ENCODE measurements around the gene KCNE2. TPM values are rescaled to one million over a fixed set of nuclear protein-coding genes. Genes with fewer than 3 reads are reported as not detected.

Gene KCNE2
- total RNA-seq, 4 donors from 2014 or later = not detected

DNA sequence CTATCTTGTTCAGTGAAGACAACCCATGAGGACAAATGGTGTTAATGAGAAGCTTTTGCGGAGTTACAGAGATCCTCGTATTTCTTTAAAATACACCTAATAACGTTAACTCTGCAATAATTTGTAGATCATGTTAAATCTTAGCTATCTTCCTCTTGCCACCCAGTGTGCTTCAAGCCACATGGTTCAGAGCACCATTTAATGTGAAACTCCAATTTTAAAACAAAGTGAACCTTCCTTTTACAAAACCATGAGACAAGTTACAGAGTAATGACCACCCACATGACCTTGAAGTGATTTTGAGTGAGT is 1.7 kb upstream of the KCNE2 start:
- TF ChIP-seq POLR2A (IDR thresholded peaks at IDR 0.05) = no peak
- TF ChIP-seq, protein P1, sequence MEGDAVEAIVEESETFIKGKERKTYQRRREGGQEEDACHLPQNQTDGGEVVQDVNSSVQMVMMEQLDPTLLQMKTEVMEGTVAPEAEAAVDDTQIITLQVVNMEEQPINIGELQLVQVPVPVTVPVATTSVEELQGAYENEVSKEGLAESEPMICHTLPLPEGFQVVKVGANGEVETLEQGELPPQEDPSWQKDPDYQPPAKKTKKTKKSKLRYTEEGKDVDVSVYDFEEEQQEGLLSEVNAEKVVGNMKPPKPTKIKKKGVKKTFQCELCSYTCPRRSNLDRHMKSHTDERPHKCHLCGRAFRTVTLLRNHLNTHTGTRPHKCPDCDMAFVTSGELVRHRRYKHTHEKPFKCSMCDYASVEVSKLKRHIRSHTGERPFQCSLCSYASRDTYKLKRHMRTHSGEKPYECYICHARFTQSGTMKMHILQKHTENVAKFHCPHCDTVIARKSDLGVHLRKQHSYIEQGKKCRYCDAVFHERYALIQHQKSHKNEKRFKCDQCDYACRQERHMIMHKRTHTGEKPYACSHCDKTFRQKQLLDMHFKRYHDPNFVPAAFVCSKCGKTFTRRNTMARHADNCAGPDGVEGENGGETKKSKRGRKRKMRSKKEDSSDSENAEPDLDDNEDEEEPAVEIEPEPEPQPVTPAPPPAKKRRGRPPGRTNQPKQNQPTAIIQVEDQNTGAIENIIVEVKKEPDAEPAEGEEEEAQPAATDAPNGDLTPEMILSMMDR (IDR thresholded peaks at IDR 0.05) = no peak
- DNase-seq (ENCODE audit: low spot score in 2 of 2) = no peak
- intact Hi-C loops (cut with DNase I; ENCODE audit: low total_unique reads) = no loop called here
- H3K4me3 ChIP-seq (ENCODE audit: low read depth, poor library complexity, severe bottlenecking) = no peak overlapping the region
- 17% methylated on average over 3 of the region's 3 CpGs for WGBS, 2 donors

DNA sequence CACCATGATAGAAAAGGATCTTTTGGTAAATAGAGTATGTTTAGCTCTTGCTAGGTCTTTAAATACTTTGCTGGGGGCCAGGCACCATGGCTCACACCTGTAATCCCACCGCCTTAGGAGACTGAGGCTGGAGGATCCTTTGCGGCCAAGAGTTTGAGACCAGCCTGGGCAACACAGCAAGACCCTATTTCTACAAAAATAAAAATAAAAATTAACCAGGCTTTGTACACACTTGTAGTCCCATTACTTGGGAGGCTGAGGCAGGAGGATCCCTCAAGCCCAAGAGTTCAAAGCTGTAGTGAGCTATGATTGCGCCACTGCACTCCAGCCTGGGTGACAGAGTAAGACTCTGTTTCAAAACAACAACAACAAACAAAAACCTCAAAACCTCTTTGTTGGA is 1.1 kb upstream of the KCNE2 start:
- TF ChIP-seq POLR2A (IDR thresholded peaks at IDR 0.05) = no peak
- TF ChIP-seq, protein P1 (IDR thresholded peaks at IDR 0.05) = no peak
- no peak for DNase-seq (ENCODE audit: low spot score in 2 of 2)
- no peak overlapping the region for H3K4me3 ChIP-seq (ENCODE audit: low read depth, poor library complexity, severe bottlenecking)
- WGBS, 2 donors = 97 to 98% methylated on average over 3 of the region's 3 CpGs
- intact Hi-C loops (cut with DNase I; ENCODE audit: low total_unique reads) = no loop called here

GRCh38 chr21:34364921-34365320 is 1.1 kb downstream of the KCNE2 start:
- DNase-seq (ENCODE audit: low spot score in 2 of 2) = no peak
- no peak overlapping the region for H3K4me3 ChIP-seq (ENCODE audit: low read depth, poor library complexity, severe bottlenecking)
- intact Hi-C loops (cut with DNase I; ENCODE audit: low total_unique reads) = no loop called here
- TF ChIP-seq POLR2A (IDR thresholded peaks at IDR 0.05) = no peak
- TF ChIP-seq, protein P1 (IDR thresholded peaks at IDR 0.05) = no peak

DNA sequence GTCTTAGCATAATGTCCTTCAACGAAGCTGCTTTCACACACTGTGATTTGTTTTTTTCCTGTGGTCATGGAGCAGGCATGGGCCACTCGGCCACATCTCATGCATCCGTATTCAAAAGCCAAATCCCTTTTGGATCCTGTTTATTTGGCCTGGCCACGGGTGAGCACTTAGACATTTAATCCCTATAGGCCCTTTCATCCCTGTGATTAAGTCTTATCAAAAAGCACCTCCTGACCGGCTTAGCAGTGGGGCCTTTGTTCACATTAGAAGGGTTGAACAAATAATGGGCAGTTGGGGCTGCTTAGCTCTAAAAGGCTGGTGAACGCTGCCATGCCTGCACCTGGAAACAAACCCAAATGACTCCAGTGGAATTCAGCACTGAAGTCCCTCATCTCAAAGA is 2.0 kb downstream of the KCNE2 start:
- intact Hi-C loops (cut with DNase I; ENCODE audit: low total_unique reads) = no loop called here
- no peak for DNase-seq (ENCODE audit: low spot score in 2 of 2)
- no peak overlapping the region for H3K4me3 ChIP-seq (ENCODE audit: low read depth, poor library complexity, severe bottlenecking)
- 84 to 86% methylated on average over 6 of the region's 6 CpGs for WGBS, 2 donors
- TF ChIP-seq POLR2A (IDR thresholded peaks at IDR 0.05) = no peak
- TF ChIP-seq, protein P1 (IDR thresholded peaks at IDR 0.05) = no peak

DNA sequence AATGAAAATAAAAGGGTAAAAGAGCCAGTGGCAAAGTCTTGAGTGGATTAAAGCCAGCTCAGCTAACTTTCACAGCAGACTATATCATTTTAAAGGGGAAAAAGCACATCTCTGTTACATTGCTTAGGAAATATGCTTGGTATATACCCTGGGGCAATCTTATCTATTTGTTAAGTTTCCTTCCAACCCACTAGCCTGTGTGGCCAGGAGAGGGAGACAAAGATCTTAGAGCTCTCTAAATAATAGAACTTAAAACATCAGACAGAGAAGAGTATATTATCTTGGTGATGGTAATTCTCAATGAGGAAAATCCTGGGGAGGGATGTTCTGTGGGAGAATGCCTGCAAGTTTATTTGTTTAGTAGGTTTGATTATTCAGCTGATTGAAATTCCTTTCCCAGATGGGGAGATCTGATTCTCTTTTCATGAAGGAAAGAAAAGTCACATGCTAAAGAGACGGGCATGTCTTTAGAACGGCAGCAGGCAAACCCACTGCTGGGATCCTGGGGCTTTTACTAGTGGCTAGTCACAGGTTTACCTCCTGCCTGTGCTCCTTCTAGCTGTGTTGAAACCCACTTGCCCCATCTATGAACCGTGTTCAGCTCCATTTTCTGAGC is 3.6 kb downstream of the KCNE2 start:
- intact Hi-C loops (cut with DNase I; ENCODE audit: low total_unique reads) = no loop called here
- TF ChIP-seq, protein P1 (IDR thresholded peaks at IDR 0.05) = no peak
- TF ChIP-seq POLR2A (IDR thresholded peaks at IDR 0.05) = no peak
- WGBS, 2 donors = 55 to 65% methylated on average over 3 of the region's 3 CpGs
- DNase-seq (ENCODE audit: low spot score in 2 of 2) = peak in 1 of 2 donors; percentile 57
- no peak overlapping the region for H3K4me3 ChIP-seq (ENCODE audit: low read depth, poor library complexity, severe bottlenecking)

DNA sequence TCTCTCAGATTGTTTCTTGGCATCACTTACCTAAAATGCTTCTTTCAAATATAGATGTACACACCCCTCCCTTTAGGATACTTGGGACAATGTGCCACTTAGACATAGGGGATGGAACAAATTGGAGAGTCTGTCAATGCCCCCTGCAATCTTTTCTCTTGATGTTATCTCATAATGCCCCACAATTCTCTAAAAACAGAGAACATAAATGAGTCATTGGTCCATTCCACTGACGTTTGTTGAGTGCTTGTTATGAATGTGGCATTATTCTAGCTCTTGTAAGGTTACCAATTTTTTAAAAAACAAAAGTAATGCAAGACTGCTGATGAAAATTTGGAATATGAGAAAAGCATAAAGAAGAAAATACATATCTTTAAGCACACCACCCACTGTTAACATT is 5.9 kb downstream of the KCNE2 start:
- 27 to 28% methylated on average over 1 of the region's 1 CpG for WGBS, 2 donors
- no peak for DNase-seq (ENCODE audit: low spot score in 2 of 2)
- H3K4me3 ChIP-seq (ENCODE audit: low read depth, poor library complexity, severe bottlenecking) = no peak overlapping the region
- intact Hi-C loops (cut with DNase I; ENCODE audit: low total_unique reads) = no loop called here
- TF ChIP-seq POLR2A (IDR thresholded peaks at IDR 0.05) = no peak
- TF ChIP-seq, protein P1 (IDR thresholded peaks at IDR 0.05) = no peak

All from lower leg skin (tissue), 4 donors.